Mucosa of rectum (tissue), 2 donors: Measurements from ENCODE around the gene NPIPB8.
"Not testable (repeated sequence)": the region's sequence is repeated elsewhere in the genome, so short reads cannot be mapped to it uniquely, and the experiment has no call there.

ENCODE experiments used
- H3K27ac ChIP-seq, 2 donors: one replicate each; pipeline ENCODE4 v1.7.0; 2013; ENCODE audit warnings: inconsistent platforms in 2 of 2, low read depth in 2 of 2, low read length in 2 of 2
- H3K27me3 ChIP-seq, 2 donors: one replicate each; pipeline ENCODE4 v1.7.0; 2013; ENCODE audit warnings: low read length in 2 of 2; ENCODE audit not compliant: control insufficient read depth in 2 of 2, insufficient read depth in 2 of 2
- H3K36me3 ChIP-seq, 2 donors: one replicate each; pipeline ENCODE4 v1.7.0; 2013; ENCODE audit warnings: low read length in 2 of 2; ENCODE audit not compliant: control insufficient read depth in 2 of 2, insufficient read depth in 2 of 2
- H3K4me1 ChIP-seq, 2 donors: one replicate each; pipeline ENCODE4 v1.7.0; 2013; ENCODE audit warnings: low read length in 2 of 2, mild to moderate bottlenecking in 1 of 2; ENCODE audit not compliant: control insufficient read depth in 2 of 2, insufficient read depth in 2 of 2
- H3K4me3 ChIP-seq, 2 donors: one replicate each; pipeline ENCODE4 v1.7.0; 2013; ENCODE audit warnings: low read length in 2 of 2
- H3K9ac ChIP-seq, 2 donors: one replicate each; pipeline ENCODE4 v1.7.0; 2013; ENCODE audit warnings: low read length in 2 of 2, low read depth in 1 of 2, mild to moderate bottlenecking in 1 of 2
- H3K9me3 ChIP-seq, 2 donors: one replicate each; pipeline ENCODE4 v1.7.0; 2013; ENCODE audit warnings: low read length in 2 of 2; ENCODE audit not compliant: control insufficient read depth in 2 of 2
- donor health status: healthy.
- donor health status: Normal muscosa, but diverticular disease.

NPIPB8 gene

GRCh38 chr16:28637765-28638164 is at the start of gene NPIPB8:
TSS of gene NPIPB8 (plus strand) at chr16:28638065. CDS start at chr16:28638361, 296 bp downstream.
- not testable (repeated sequence) for H3K4me1 ChIP-seq, H3K9ac ChIP-seq, H3K27ac ChIP-seq, H3K4me3 ChIP-seq, H3K36me3 ChIP-seq, H3K27me3 ChIP-seq, H3K9me3 ChIP-seq

DNA sequence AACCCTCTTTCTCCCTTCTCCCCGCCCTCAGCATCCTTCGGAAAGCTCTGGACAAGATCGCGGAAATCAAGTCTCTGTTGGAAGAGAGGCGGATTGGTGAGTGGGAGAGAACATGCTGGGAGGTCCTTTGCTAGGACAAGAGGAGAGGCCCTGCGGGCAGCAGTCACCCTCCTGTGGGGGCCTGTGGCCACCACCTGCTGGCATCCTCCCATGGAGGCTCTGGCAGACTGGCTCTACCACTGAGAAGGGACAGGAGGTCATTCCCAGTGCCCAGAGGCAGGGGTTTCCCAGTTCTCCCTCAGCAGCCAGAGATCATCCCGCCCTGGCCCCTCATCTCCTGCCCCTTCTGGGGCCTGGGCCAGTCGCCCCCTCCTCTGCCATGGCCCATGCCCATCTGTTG is 48.8 kb upstream of the NPIPB8 start:
- Histone ChIP-seq H3K4me1 (peaks cover 0 to 10% of the 10 kb centered on the region in 2 donors), H3K27me3 (no peaks in the 10 kb centered on the region), H3K36me3 (peaks cover 42 to 44% of the 10 kb centered on the region in 2 donors), H3K9me3 (no peaks in the 10 kb centered on the region), H3K27ac (no peak overlapping the region), H3K4me3 (no peak overlapping the region), H3K9ac (no peak overlapping the region)

DNA sequence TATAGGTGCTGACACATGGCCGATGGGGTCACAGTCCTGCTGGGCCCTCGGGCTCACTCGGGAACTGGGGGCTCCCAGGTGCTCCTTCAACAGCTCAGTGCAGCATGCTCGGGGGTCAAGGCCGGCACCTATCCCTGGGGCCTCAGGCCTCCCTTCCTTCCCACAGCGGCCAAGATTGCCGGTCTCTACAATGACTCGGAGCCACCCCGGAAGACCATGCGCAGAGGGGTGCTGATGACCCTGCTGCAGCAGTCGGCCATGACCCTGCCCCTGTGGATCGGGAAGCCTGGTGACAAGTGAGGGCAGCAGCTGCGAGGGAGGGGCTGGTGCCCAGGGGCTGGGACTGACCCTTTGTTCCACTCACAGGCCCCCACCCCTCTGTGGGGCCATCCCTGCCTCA is 47.9 kb upstream of the NPIPB8 start:
- no peak overlapping the region for H3K9ac ChIP-seq
- H3K27me3 ChIP-seq: no peaks in the 10 kb centered on the region
- no peak overlapping the region for H3K4me3 ChIP-seq
- peaks cover 0 to 10% of the 10 kb centered on the region in 2 donors for H3K4me1 ChIP-seq
- no peaks in the 10 kb centered on the region for H3K9me3 ChIP-seq
- no peak overlapping the region for H3K27ac ChIP-seq
- peaks cover 41 to 42% of the 10 kb centered on the region in 2 donors for H3K36me3 ChIP-seq

DNA sequence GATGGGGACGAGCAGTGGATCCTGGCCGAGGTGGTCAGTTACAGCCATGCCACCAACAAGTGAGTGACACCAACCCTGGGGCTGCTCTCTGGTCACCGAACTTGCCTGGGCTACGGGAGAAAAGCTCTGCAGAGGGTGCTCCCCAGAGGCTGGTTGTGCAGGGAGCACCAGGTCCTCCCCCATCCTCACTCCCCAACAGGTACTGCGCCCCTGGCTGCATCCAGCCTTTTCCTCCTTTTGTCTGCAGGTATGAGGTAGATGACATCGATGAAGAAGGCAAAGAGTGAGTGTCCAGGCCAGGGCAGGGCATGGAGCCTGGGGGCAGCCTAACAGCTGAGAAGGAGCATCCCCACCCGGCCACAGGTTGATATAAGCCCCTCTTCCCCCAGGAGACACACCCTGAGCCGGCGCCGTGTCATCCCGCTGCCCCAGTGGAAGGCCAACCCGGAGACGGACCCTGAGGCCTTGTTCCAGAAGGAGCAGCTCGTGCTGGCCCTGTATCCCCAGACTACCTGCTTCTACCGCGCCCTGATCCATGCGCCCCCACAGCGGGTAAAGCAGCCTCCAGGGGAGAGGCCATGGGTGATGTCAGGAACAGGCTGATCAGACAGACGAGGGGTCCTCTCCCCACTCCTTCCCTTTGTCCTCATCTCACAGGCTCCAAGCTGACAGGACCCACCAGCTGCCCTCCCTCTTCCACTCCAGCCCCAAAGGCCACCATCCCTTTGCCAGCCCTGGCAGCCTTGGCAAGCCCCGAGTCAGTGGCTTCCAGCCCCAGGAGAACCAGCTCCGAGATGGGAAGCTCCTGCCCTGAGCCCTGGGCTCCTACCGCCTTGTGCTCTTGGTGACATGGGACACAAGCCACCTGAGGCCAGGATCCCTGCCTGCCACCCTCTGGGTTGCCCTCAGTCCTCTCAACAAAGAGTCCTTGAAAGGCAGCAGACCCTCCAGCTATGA is 47.2 kb upstream of the NPIPB8 start:
- peaks cover 0 to 5% of the 10 kb centered on the region in 2 donors for H3K4me1 ChIP-seq

GRCh38 chr16:28591355-28591754 is 46.5 kb upstream of the NPIPB8 start:
- no peak overlapping the region for H3K27ac ChIP-seq
- peaks cover 35 to 36% of the 10 kb centered on the region in 2 donors for H3K36me3 ChIP-seq
- peaks cover 3 to 4% of the 10 kb centered on the region in 2 donors for H3K4me1 ChIP-seq
- no peak overlapping the region for H3K4me3 ChIP-seq
- H3K9ac ChIP-seq: no peak overlapping the region
- H3K9me3 ChIP-seq: no peaks in the 10 kb centered on the region
- no peaks in the 10 kb centered on the region for H3K27me3 ChIP-seq

More for the DNA sequence above, 47.2 kb upstream of the NPIPB8 start:
- Histone ChIP-seq H3K36me3 (peaks cover 35 to 38% of the 10 kb centered on the region in 2 donors), H3K4me3 (no peak overlapping the region), H3K9ac (no peak overlapping the region), H3K27me3 (no peaks in the 10 kb centered on the region), H3K27ac (no peak overlapping the region), H3K9me3 (no peaks in the 10 kb centered on the region)

- H3K27ac ChIP-seq: no peak overlapping the region
- H3K9ac ChIP-seq: no peak overlapping the region
- peaks cover 30 to 32% of the 10 kb centered on the region in 2 donors for H3K36me3 ChIP-seq
- no peaks in the 10 kb centered on the region for H3K9me3 ChIP-seq
- no peaks in the 10 kb centered on the region for H3K27me3 ChIP-seq
- H3K4me3 ChIP-seq: no peak overlapping the region
- H3K4me1 ChIP-seq: peaks cover 8 to 13% of the 10 kb centered on the region in 2 donors
These were observed 45.4 kb upstream of the NPIPB8 start for GRCh38 chr16:28592511-28592910.

DNA sequence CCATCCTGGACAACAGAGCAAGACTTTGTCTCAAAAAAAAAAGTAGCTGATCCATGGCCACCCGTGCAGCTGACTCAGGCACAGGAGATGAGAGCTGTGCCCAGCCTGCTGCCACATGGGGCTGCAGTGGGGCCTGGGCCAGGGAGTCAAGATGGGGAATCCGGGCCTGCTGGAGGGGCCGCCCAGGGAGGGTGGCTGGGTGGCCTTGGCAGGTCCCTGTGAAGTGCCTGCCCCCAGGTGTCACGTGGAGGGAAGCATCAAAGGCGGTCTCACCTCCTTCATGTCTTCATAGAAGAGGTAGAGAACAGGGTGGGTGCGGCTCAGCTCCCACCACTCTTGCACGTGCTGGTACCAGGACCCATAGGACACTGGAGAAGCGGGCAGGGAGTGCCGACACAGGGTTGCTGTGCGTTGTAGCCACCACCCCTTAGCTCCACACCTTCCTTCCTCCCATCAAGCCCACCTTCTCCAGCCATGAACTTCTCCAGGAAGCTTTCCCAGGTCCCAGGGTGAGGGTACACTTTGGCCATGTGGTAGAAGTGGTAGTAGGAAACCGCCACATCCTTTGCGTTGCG is 44.8 kb upstream of the NPIPB8 start:
- no peak overlapping the region for H3K27ac ChIP-seq
- H3K9ac ChIP-seq: no peak overlapping the region
- H3K9me3 ChIP-seq: no peaks in the 10 kb centered on the region
- peaks cover 29 to 30% of the 10 kb centered on the region in 2 donors for H3K36me3 ChIP-seq
- H3K4me3 ChIP-seq: no peak overlapping the region
- H3K27me3 ChIP-seq: no peaks in the 10 kb centered on the region
- H3K4me1 ChIP-seq: peaks cover 12 to 18% of the 10 kb centered on the region in 2 donors

DNA sequence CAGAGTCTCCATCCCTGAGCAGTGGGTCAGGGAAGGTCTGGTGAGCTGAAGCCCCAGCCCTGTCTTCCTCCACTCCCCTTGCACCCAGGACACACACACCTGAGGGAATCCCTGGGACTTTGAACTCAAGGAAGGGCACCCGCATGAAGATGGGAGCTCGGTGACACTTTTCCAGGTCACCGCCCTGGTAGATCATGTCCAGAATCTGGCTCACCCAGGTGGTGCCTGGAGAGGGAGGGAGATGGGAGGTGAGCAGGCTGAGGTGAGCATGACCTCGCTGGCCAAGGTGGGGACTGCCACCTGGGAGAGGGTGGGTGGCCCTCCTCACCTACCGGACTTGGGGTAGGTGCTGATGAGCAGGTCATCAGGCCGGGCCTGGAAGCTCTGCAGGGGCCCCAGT is 42.4 kb upstream of the NPIPB8 start:
- not testable (repeated sequence) for H3K4me3 ChIP-seq, H3K27me3 ChIP-seq, H3K27ac ChIP-seq

GRCh38 chr16:28596115-28596630 is 41.7 kb upstream of the NPIPB8 start:
- peaks cover 12 to 20% of the 10 kb centered on the region in 2 donors for H3K4me1 ChIP-seq
- no peaks in the 10 kb centered on the region for H3K27me3 ChIP-seq
- H3K4me3 ChIP-seq: peak overlapping the region; percentile 20 to 51
- peaks cover 8 to 12% of the 10 kb centered on the region in 2 donors for H3K36me3 ChIP-seq
- peak overlapping the region in 1 of 2 donors; percentile 58 for H3K9ac ChIP-seq
- no peaks in the 10 kb centered on the region for H3K9me3 ChIP-seq
- peak overlapping the region; percentile 60 to 70 for H3K27ac ChIP-seq

More for the DNA sequence above, 42.4 kb upstream of the NPIPB8 start:
- H3K9ac ChIP-seq, H3K9me3 ChIP-seq: not testable (repeated sequence)
- Histone ChIP-seq H3K4me1 (peaks cover 12 to 20% of the 10 kb centered on the region in 2 donors), H3K36me3 (peaks cover 15 to 19% of the 10 kb centered on the region in 2 donors)
